DMS 273 treated with DMSO at 0.1 percent for 48 hours (cell line): Measurements from ENCODE around the gene GRK1.
"Not testable (repeated sequence)": the region's sequence is repeated elsewhere in the genome, so short reads cannot be mapped to it uniquely, and the experiment has no call there.

Experiments used
- DNase-seq: peaks from one replicate; lab custom pipeline; 2025; lab: John Stamatoyannopoulos, UW

Gene GRK1

GRCh38 chr13:113743366-113744195 lies 76.6 kb downstream of the GRK1 start:
- DNase-seq = no peak

- DNase-seq = no peak
Observed at GRCh38 chr13:113744197-113745000, 77.4 kb downstream of the GRK1 start.

- no peak for DNase-seq
Observed at GRCh38 chr13:113745059-113745458, 78.0 kb downstream of the GRK1 start.

GRCh38 chr13:113745500-113746142 lies 78.6 kb downstream of the GRK1 start:
- not testable (repeated sequence) for DNase-seq

GRCh38 chr13:113746143-113746525 lies 79.1 kb downstream of the GRK1 start:
- no peak for DNase-seq

GRCh38 chr13:113746671-113747070 lies 79.7 kb downstream of the GRK1 start:
- DNase-seq = no peak

GRCh38 chr13:113747291-113747833 lies 80.3 kb downstream of the GRK1 start:
- no peak for DNase-seq

GRCh38 chr13:113748101-113748861 lies 81.3 kb downstream of the GRK1 start:
- no peak for DNase-seq

GRCh38 chr13:113748862-113749451 lies 81.9 kb downstream of the GRK1 start:
- no peak for DNase-seq

GRCh38 chr13:113749507-113749906 lies 82.5 kb downstream of the GRK1 start:
- DNase-seq = no peak

GRCh38 chr13:113749967-113750366 lies 82.9 kb downstream of the GRK1 start:
- no peak for DNase-seq

GRCh38 chr13:113750554-113751399 lies 83.8 kb downstream of the GRK1 start:
- DNase-seq = no peak

- DNase-seq = no peak
Observed at GRCh38 chr13:113751491-113751890, 84.5 kb downstream of the GRK1 start.

GRCh38 chr13:113752211-113752986 lies 85.4 kb downstream of the GRK1 start:
- not testable (repeated sequence) for DNase-seq

GRCh38 chr13:113753171-113753570 lies 86.2 kb downstream of the GRK1 start:
- no peak for DNase-seq

- no peak for DNase-seq
Observed at GRCh38 chr13:113754242-113754641, 87.2 kb downstream of the GRK1 start.

- DNase-seq = no peak
Observed at GRCh38 chr13:113754691-113755090, 87.7 kb downstream of the GRK1 start.

GRCh38 chr13:113756441-113757097 lies 89.5 kb downstream of the GRK1 start:
- no peak for DNase-seq
